Astrocyte (in vitro differentiated cells and primary cell): ENCODE measurements around the gene SEC22B. TPM values are rescaled to one million over a fixed set of nuclear protein-coding genes. Genes with fewer than 3 reads are reported as not detected.
"Not testable (repeated sequence)": the region's sequence is repeated elsewhere in the genome, so short reads cannot be mapped to it uniquely, and the experiment has no call there.

Source experiments
- DNase-seq: peaks from one replicate; pipeline ENCODE4 v3.0.0-alpha.2; 2010; ENCODE audit warnings: low read depth
- FAIRE-seq: peaks from 2 replicates; lab custom pipeline; 2011; peaks lifted over from hg19 to GRCh38; lab: Jason Lieb, UNC
- H2AFZ ChIP-seq: 2 replicates; pipeline ENCODE4 v1.6.0; 2012; ENCODE audit warnings: low read depth, low read length, inconsistent platforms
- H3K27ac ChIP-seq: 2 replicates; pipeline ENCODE4 v1.5.1; 2011; ENCODE audit warnings: low read depth, low read length, inconsistent platforms
- H3K27me3 ChIP-seq: 2 replicates; pipeline ENCODE4 v1.6.0; 2011; ENCODE audit warnings: low read length, inconsistent platforms; ENCODE audit not compliant: insufficient read depth
- H3K36me3 ChIP-seq: 2 replicates; pipeline ENCODE4 v1.5.1; 2011; ENCODE audit warnings: low read length, inconsistent platforms; ENCODE audit not compliant: insufficient read depth
- H3K4me1 ChIP-seq: 2 replicates; pipeline ENCODE4 v1.5.1; 2011; ENCODE audit warnings: low read length, inconsistent platforms; ENCODE audit not compliant: insufficient read depth
- H3K4me2 ChIP-seq: 2 replicates; pipeline ENCODE4 v1.6.0; 2012; ENCODE audit warnings: low read length, inconsistent platforms
- H3K4me3 ChIP-seq: 2 replicates; pipeline ENCODE4 v1.5.1; 2011; ENCODE audit warnings: low read depth, mild to moderate bottlenecking, low read length, inconsistent platforms; ENCODE audit not compliant: insufficient read depth
- H3K79me2 ChIP-seq: 2 replicates; pipeline ENCODE4 v1.6.0; 2012; ENCODE audit warnings: mild to moderate bottlenecking, low read length, inconsistent platforms; ENCODE audit not compliant: insufficient read depth
- H3K9ac ChIP-seq: 2 replicates; pipeline ENCODE4 v1.6.0; 2012; ENCODE audit warnings: mild to moderate bottlenecking, low read length, inconsistent platforms
- H3K9me3 ChIP-seq: 2 replicates; pipeline ENCODE4 v1.5.1; 2012; ENCODE audit warnings: low read depth, mild to moderate bottlenecking, low read length, inconsistent platforms; ENCODE audit not compliant: insufficient read depth
- H4K20me1 ChIP-seq: 2 replicates; pipeline ENCODE4 v1.6.0; 2012; ENCODE audit warnings: low read length, inconsistent platforms; ENCODE audit not compliant: insufficient read depth
- H3K27ac Mint-ChIP-seq: one replicate; pipeline ENCODE4 v1.8.0; 2021; ENCODE audit warnings: mild to moderate bottlenecking, mixed read lengths; ENCODE audit not compliant: unreplicated experiment
- H3K27me3 Mint-ChIP-seq: one replicate; pipeline ENCODE4 v1.8.0; 2021; ENCODE audit warnings: low read depth, mixed read lengths; ENCODE audit not compliant: unreplicated experiment
- H3K36me3 Mint-ChIP-seq: one replicate; pipeline ENCODE4 v1.8.0; 2021; ENCODE audit warnings: low read depth, mixed read lengths; ENCODE audit not compliant: unreplicated experiment
- H3K4me1 Mint-ChIP-seq: one replicate; pipeline ENCODE4 v1.8.0; 2021; ENCODE audit warnings: low read depth, mixed read lengths; ENCODE audit not compliant: unreplicated experiment
- H3K4me3 Mint-ChIP-seq: one replicate; pipeline ENCODE4 v1.8.0; 2021; ENCODE audit warnings: mild to moderate bottlenecking, moderate library complexity, mixed read lengths; ENCODE audit not compliant: unreplicated experiment
- H3K9me3 Mint-ChIP-seq: one replicate; pipeline ENCODE4 v1.8.0; 2021; ENCODE audit warnings: mild to moderate bottlenecking, mixed read lengths; ENCODE audit not compliant: unreplicated experiment
- EZH2 ChIP-seq: IDR thresholded peaks from 2 replicates; pipeline ENCODE4 v1.6.1; 2012; ENCODE audit warnings: mild to moderate bottlenecking, low read length, inconsistent platforms; ENCODE audit not compliant: insufficient read depth
- total RNA-seq: library from RNA; stranded (reverse); gene quantifications from 2 replicates; pipeline ENCODE4 v1.2.1, GENCODE V29; 2021

The SEC22B gene
- total RNA-seq, 1 donor from 2014 or later: 45.9 TPM

DNA sequence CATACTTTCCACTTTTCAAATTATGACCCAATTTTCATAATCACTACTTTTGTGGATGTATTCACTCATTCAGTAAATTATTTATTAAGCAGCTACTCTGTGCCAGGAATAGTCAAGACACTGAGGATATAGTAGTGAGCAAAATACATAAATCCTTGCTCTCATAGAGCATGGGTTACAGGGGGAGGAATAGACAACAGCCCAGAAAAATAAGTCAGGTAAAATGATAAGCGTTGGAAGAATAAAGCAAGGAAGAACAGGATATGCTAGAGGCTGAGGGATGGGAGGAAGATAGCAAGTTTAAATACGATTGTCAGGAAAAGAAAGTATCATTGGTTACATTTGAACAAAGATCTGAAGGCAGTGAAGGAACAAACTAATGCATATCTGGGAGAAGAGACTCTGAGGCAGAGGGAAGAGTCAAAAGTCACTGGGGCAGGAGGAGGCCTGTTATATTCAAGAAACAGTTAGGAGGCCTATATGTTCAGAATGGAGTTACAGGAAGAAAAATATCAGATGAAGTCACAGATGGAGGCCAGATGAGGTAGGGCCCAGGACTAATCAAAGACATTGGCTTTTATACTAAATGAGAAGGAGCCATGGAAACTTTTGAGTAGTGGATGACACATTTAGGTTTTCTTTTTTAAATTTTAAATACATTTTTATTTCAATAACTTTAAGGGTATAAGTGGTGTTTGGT is 42.9 kb downstream of the SEC22B start:
- Histone ChIP-seq H3K27me3 (no peaks in the 10 kb centered on the region), H3K9me3 (no peaks in the 10 kb centered on the region), H3K9ac (no peak overlapping the region), H3K27ac (no peak overlapping the region), H3K36me3 (no peaks in the 10 kb centered on the region), H3K4me1 (no peaks in the 10 kb centered on the region), H3K4me2 (no peak overlapping the region), H3K79me2 (no peaks in the 10 kb centered on the region), H3K4me3 (no peak overlapping the region), H4K20me1 (no peaks in the 10 kb centered on the region), H2AFZ (no peak overlapping the region)
- FAIRE-seq (no peak), DNase-seq (no peak)
- Mint-ChIP-seq H3K27ac (no peak overlapping the region), H3K9me3 (no peaks in the 10 kb centered on the region), H3K27me3 (no peaks in the 10 kb centered on the region), H3K4me1 (peaks cover 4% of the 10 kb centered on the region), H3K36me3 (no peaks in the 10 kb centered on the region), H3K4me3 (no peak overlapping the region)
- TF ChIP-seq EZH2: no peak

GRCh38 chr1:120132406-120132763 is 43.9 kb downstream of the SEC22B start:
- Histone ChIP-seq H3K27ac (peak overlapping the region; percentile 17), H3K4me2 (peak overlapping the region; percentile 25)
- not testable (repeated sequence) for H3K36me3 Mint-ChIP-seq, H3K27me3 Mint-ChIP-seq, H3K9ac ChIP-seq, H3K9me3 ChIP-seq, H3K79me2 ChIP-seq, H2AFZ ChIP-seq, H3K4me3 ChIP-seq, FAIRE-seq, H3K9me3 Mint-ChIP-seq, H3K4me1 Mint-ChIP-seq, H3K27me3 ChIP-seq, H4K20me1 ChIP-seq, H3K4me3 Mint-ChIP-seq, H3K36me3 ChIP-seq, H3K4me1 ChIP-seq
- peak; percentile 17 for DNase-seq
- peak overlapping the region; percentile 53 for H3K27ac Mint-ChIP-seq

DNA sequence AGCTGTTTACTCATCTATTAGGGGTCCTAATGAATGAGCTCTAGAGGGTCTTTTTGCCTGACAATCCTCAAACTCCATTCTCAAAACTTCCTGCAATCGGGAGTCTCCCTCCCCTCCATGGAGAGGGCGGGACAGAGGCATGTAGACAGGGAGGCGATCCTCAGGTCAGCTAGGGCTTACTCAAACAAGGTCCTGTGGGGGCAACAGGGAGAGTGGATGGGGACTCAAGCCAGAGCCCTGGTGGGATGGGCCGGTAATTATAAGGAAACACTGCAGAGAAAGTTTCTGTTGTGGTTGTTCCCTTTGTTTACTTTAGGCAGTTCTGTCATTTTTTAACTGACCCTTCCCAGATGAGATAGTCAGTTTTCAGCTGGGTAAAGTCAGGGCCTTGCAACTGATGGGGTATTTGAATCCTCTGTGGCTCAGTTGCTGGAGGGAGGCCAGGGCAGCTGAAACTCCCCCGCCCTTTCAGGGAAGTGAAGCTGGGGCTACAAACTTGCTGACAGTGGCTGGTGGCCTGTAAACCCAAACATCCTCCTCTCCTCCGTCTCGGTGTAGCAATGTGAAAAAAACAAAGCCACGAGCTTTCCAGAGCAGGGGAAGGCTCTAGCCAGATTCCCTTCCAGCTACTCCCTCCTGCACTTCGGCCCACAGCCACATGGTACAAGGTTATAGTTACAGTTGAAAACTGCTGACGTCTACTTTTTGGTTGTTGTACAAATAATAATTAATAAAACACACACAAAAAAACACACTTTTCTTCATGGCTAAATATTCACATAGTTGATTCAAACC is 44.5 kb downstream of the SEC22B start:
- H3K27ac ChIP-seq: peak overlapping the region; percentile 17
- not testable (repeated sequence) for H3K9me3 ChIP-seq, H3K9ac ChIP-seq, H4K20me1 ChIP-seq, H3K36me3 Mint-ChIP-seq, H3K27me3 Mint-ChIP-seq, H2AFZ ChIP-seq, H3K4me1 ChIP-seq, FAIRE-seq, H3K27me3 ChIP-seq, H3K79me2 ChIP-seq, H3K4me3 Mint-ChIP-seq, H3K9me3 Mint-ChIP-seq, H3K4me3 ChIP-seq, H3K36me3 ChIP-seq, H3K4me1 Mint-ChIP-seq
- DNase-seq: peak; percentile 58
- peak overlapping the region; percentile 25 for H3K4me2 ChIP-seq
- H3K27ac Mint-ChIP-seq: peak overlapping the region; percentile 53

GRCh38 chr1:120127921-120128320 is 48.4 kb downstream of the SEC22B start:
- not testable (repeated sequence) for DNase-seq, H3K27me3 ChIP-seq, H3K9me3 ChIP-seq, H3K4me3 ChIP-seq, H3K27ac Mint-ChIP-seq, H3K36me3 Mint-ChIP-seq, H3K9me3 Mint-ChIP-seq, H3K9ac ChIP-seq, H3K79me2 ChIP-seq, H4K20me1 ChIP-seq, H3K4me1 ChIP-seq, H3K36me3 ChIP-seq, H2AFZ ChIP-seq, H3K27ac ChIP-seq, H3K4me2 ChIP-seq, H3K4me3 Mint-ChIP-seq, H3K27me3 Mint-ChIP-seq, FAIRE-seq
- peaks cover 13% of the 10 kb centered on the region for H3K4me1 Mint-ChIP-seq

DNA sequence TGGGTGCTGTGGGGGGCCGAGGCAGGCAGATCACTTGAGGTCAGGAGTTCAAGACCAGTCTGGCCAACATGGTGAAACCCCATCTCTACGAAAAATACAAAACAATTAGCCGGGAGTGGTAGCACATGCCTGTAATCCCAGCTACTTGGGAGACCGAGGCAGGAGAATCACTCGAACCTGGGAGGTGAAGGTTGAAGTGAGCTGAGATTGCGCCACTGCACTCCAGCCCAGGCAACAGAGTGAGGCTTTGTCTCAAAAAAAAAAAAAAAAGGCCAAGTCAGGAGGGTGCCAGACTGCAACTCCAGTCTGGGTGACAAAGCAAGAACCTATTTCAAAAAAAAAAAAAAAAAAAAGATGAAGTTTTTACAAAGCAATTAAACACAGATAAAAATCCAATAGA is 50.1 kb downstream of the SEC22B start:
- H3K4me1 Mint-ChIP-seq: peaks cover 11% of the 10 kb centered on the region
- not testable (repeated sequence) for H3K79me2 ChIP-seq, H2AFZ ChIP-seq, H3K27me3 ChIP-seq, FAIRE-seq, H4K20me1 ChIP-seq, H3K9me3 ChIP-seq, H3K9ac ChIP-seq, H3K4me2 ChIP-seq, H3K27me3 Mint-ChIP-seq, H3K36me3 Mint-ChIP-seq, H3K4me3 Mint-ChIP-seq, H3K4me3 ChIP-seq, DNase-seq, H3K27ac ChIP-seq, H3K4me1 ChIP-seq, H3K36me3 ChIP-seq, H3K9me3 Mint-ChIP-seq, H3K27ac Mint-ChIP-seq
